GM12864 (cell line): Measurements from ENCODE around the gene PTBP3.

Source experiments
- DNase-seq: peaks from one replicate; pipeline ENCODE4 v3.0.0-alpha.2; 2011; ENCODE audit warnings: low read depth
- H3K4me3 ChIP-seq: 2 replicates; pipeline ENCODE4 v1.5.1; 2011; ENCODE audit warnings: mild to moderate bottlenecking, low read depth, low read length, control low read depth
- CTCF ChIP-seq: IDR thresholded peaks from 2 replicates; pipeline ENCODE4 v1.5.1; 2011; ENCODE audit warnings: low read depth, mild to moderate bottlenecking, moderate library complexity, low read length, control low read depth, inconsistent platforms; ENCODE audit errors: missing control alignments

PTBP3 gene

GRCh38 chr9:112218908-112219307, 114.5 kb downstream of the PTBP3 start:
- TF ChIP-seq CTCF = no peak
- peak; percentile 88 for DNase-seq

GRCh38 chr9:112212926-112213325, 120.5 kb downstream of the PTBP3 start:
- DNase-seq = no peak
- no peak overlapping the region for H3K4me3 ChIP-seq
- TF ChIP-seq CTCF = no peak

More at GRCh38 chr9:112218908-112219307, 114.5 kb downstream of the PTBP3 start:
- no peak overlapping the region for H3K4me3 ChIP-seq

- no peak overlapping the region for H3K4me3 ChIP-seq
- DNase-seq = no peak
- no peak for TF ChIP-seq CTCF
Measured at GRCh38 chr9:112207451-112207850, 126.0 kb downstream of the PTBP3 start.

- H3K4me3 ChIP-seq = no peak overlapping the region
- DNase-seq = no peak
- TF ChIP-seq CTCF = no peak
Measured at GRCh38 chr9:112203536-112203935, 129.9 kb downstream of the PTBP3 start.

- H3K4me3 ChIP-seq = no peak overlapping the region
- no peak for DNase-seq
- no peak for TF ChIP-seq CTCF
Measured at GRCh38 chr9:112200711-112201110, 132.7 kb downstream of the PTBP3 start.

- DNase-seq = no peak
- TF ChIP-seq CTCF = no peak
- H3K4me3 ChIP-seq = no peak overlapping the region
Measured at GRCh38 chr9:112198646-112199045, 134.8 kb downstream of the PTBP3 start.

- no peak overlapping the region for H3K4me3 ChIP-seq
- DNase-seq = no peak
- TF ChIP-seq CTCF = no peak
Measured at GRCh38 chr9:112194969-112195431, 138.4 kb downstream of the PTBP3 start.
